ENCODE measurements around the gene SELENOS. TPM values are rescaled to one million over a fixed set of nuclear protein-coding genes. Genes with fewer than 3 reads are reported as not detected.
A peak's percentile ranks its signal among the peaks of the same experiment; 100 is the strongest.

Gene SELENOS
- total RNA-seq, 1 experiment from 2014 or later = 111 TPM

GRCh38 chr15:101250873-101251829, 26.1 kb downstream of the SELENOS start:
- peak; percentile 40 for DNase-seq (ENCODE audit: low read depth)

GRCh38 chr15:101250341-101250831, 26.9 kb downstream of the SELENOS start:
- peak; percentile 94 for DNase-seq (ENCODE audit: low read depth)

- DNase-seq (ENCODE audit: low read depth) = no peak
Observed at GRCh38 chr15:101248274-101248673, 29.0 kb downstream of the SELENOS start.

GRCh38 chr15:101246824-101247745, 30.2 kb downstream of the SELENOS start:
- DNase-seq (ENCODE audit: low read depth) = no peak

GRCh38 chr15:101246391-101246790, 30.9 kb downstream of the SELENOS start:
- DNase-seq (ENCODE audit: low read depth) = no peak

- no peak for DNase-seq (ENCODE audit: low read depth)
Observed at GRCh38 chr15:101244889-101245668, 32.2 kb downstream of the SELENOS start.

GRCh38 chr15:101244036-101244781, 33.1 kb downstream of the SELENOS start:
- no peak for DNase-seq (ENCODE audit: low read depth)

- no peak for DNase-seq (ENCODE audit: low read depth)
Observed at GRCh38 chr15:101243420-101243819, 33.9 kb downstream of the SELENOS start.

- DNase-seq (ENCODE audit: low read depth) = no peak
Observed at GRCh38 chr15:101242999-101243336, 34.3 kb downstream of the SELENOS start.

- peak; percentile 76 for DNase-seq (ENCODE audit: low read depth)
Observed at GRCh38 chr15:101242160-101242998, 34.9 kb downstream of the SELENOS start.

GRCh38 chr15:101240358-101240757, 36.9 kb downstream of the SELENOS start:
- no peak for DNase-seq (ENCODE audit: low read depth)

- DNase-seq (ENCODE audit: low read depth) = no peak
Observed at GRCh38 chr15:101239724-101240136, 37.6 kb downstream of the SELENOS start.

- DNase-seq (ENCODE audit: low read depth) = no peak
Observed at GRCh38 chr15:101237251-101237650, 40.0 kb downstream of the SELENOS start.

- DNase-seq (ENCODE audit: low read depth) = no peak
Observed at GRCh38 chr15:101233651-101234280, 43.5 kb downstream of the SELENOS start.

GRCh38 chr15:101232677-101233076, 44.6 kb downstream of the SELENOS start:
- DNase-seq (ENCODE audit: low read depth) = no peak

- no peak for DNase-seq (ENCODE audit: low read depth)
Observed at GRCh38 chr15:101228313-101228712, 49.0 kb downstream of the SELENOS start.

GRCh38 chr15:101225658-101226057, 51.6 kb downstream of the SELENOS start:
- no peak for DNase-seq (ENCODE audit: low read depth)

Data from RPMI7951 (cell line).